Measurements from ENCODE around the gene GPATCH4.
"Not testable (repeated sequence)": the region's sequence is repeated elsewhere in the genome, so short reads cannot be mapped to it uniquely, and the experiment has no call there.

Gene GPATCH4

DNA sequence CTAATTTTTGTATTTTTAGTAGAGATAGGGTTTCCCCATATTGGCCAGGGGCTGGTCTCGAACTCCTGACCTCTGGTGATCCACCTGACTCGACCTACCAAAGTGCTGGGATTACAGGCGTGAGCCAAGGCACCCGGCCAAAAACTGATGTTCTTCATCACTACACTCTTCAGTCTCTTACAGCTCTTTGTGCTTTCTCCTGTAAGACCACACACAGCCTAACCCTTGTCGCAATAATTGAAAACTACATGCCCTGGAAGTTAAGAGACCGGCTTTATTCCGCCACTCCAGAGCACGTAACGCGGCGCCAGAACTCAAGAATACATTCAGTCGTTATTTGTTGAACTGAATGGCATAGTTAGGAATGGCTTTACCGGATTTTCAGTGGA, 552 bp downstream of the GPATCH4 start:
- H3K4me3 ChIP-seq (ENCODE audit: low read depth, low read length), result peak overlapping the region; percentile 79
- no peak for DNase-seq (ENCODE audit: low read depth)

DNA sequence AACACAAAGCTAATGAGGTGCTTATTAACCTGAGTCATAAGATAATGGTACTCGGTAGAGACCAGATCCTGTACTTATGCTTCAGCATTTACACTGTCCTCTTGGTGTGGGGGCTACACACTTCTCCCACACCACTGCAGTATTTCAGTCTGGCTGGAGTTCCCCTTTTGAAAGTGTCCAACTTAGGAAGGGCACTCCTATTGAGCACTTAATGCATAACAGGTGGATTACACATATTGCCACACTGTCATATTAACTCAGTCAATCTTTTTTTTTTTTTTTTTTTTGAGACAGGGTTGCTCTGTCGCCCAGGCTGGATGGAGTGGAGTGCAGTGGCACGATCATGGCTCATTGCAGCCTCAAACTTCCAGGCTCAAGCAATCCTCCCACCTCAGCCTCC, 1.5 kb downstream of the GPATCH4 start:
- DNase-seq (ENCODE audit: low read depth), result no peak
- H3K4me3 ChIP-seq (ENCODE audit: low read depth, low read length), result no peak overlapping the region

DNA sequence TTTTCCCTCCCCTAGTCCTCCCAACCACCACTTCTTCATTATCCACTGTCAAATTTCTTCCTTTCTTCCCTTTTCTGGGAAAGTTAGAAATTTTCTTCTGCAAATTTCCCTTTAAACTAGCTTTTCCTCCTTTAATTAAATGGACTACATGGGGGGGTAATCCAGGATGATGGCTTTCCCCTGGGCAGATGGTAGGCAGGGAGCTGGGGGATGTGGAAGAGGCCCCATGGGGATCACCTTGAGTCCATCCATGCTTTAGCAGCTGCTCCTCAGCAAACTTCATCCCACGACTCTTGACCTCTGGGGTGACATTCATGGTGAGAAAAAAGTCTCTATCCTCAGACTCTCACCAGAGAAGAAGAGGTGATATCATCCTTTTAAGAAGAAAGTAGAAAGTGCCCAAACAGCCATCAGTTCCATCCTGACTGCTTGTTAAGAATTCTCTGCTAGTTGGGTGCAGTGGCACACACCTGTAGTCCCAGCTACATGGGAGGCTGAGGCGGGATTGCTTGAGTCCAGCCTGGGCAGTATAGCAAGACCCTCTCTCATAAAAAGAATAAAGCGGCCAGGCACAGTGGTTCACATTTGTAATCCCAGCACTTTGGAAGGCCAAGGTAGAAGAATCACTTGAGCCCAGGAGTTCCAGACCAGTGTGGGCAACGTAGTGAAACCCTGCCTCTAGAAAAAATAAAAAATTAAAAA, 2.4 kb downstream of the GPATCH4 start:
- no peak for DNase-seq (ENCODE audit: low read depth)
- H3K4me3 ChIP-seq (ENCODE audit: low read depth, low read length), result no peak overlapping the region

DNA sequence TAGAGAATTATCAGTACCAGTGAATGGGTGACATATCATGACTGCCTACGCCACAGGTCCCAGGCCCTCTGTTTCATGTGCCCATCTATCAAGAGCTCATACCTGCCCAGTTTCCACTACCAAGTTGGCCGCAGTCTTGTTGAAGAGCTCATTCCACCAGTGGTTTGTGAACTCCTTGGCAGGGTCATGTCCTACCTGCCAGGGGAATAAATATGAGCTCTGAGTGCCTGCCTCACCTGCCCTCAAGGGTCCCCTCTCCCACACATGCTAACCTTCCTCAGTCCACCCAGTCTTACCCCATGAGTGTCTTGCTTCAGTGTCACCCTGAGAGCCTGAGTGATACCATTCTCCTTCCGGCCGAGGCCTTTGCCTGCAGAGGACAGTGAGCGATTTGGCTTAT, 3.2 kb downstream of the GPATCH4 start:
- no peak for DNase-seq (ENCODE audit: low read depth)
- no peak overlapping the region for H3K4me3 ChIP-seq (ENCODE audit: low read depth, low read length)

DNA sequence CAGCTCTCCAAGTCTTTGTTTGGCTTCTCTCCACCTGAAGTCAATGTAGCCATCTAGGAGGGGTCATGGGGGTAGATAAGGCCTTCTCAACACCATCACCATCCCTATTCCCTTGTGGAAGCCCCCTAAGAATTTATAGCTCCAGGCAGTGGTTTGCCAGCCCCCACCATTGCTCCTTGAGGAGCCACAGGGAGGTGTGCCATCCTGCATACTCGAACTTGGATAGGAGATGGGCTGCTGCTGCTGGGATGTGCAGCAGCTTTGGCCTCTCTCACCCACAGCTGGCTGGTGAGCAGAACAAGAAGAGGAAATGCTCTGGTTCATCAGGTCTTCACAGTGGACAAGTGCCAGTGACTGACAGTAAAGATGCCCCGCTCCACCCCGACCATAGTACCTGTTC, 4.9 kb downstream of the GPATCH4 start:
- no peak overlapping the region for H3K4me3 ChIP-seq (ENCODE audit: low read depth, low read length)
- DNase-seq (ENCODE audit: low read depth), result no peak

DNA sequence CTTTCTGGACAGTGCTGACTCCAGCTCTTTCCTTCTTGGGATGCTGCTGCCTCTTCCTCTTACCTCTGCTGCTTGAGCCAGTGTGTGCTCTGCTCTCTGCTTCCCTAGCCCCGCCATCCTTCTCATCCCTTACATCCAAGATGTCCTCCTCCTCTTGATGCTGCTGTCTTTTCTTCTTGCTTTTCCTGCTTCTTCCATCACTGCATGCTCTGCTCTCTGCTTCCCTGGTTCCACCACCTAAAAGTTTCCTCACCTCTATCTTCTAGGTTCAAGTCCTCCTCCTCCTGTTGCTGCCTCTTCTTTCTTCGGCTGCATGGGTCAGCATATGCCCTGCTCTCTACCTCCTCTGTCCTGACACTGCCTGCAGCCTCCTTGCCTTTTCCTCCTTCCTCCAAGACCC, 6.3 kb downstream of the GPATCH4 start:
- DNase-seq (ENCODE audit: low read depth), result no peak
- no peak overlapping the region for H3K4me3 ChIP-seq (ENCODE audit: low read depth, low read length)

DNA sequence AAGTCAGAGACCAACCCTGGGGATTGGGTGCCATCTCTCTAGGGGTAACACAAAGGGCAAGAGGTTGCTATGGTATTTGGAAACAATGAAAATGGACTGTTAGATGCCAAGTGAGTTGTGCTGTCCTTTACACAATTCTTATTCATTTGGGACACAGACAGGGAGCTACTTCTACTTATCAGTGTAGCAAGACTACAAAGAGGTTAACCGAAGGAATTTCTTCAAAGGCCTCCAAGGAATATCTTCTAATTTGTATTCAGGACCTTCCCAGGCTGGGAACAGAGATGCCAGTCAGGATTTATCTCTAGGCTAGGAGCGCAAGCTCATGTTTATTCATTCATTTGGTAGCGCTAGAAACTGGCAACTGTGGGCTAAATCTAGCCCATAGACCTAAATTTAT, 7.1 kb downstream of the GPATCH4 start:
- H3K4me3 ChIP-seq (ENCODE audit: low read depth, low read length), result no peak overlapping the region
- no peak for DNase-seq (ENCODE audit: low read depth)

DNA sequence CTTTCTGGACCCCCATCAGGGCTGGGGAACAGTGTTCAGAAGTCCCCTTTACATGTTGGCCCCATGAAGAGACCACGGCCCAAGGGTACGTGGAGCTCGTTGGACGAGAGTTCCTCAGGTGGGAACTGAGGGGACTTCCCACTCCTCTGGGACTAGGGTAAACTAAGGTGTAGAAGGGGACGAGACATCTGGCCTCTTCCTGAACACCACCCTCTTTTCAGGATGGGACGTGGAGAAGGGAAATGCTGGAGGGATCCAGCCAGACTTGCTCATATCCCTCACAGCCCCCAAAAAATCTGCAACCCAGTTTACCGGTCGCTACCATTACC, 7.7 kb downstream of the GPATCH4 start:
- DNase-seq (ENCODE audit: low read depth), result no peak
- no peak overlapping the region for H3K4me3 ChIP-seq (ENCODE audit: low read depth, low read length)

DNA sequence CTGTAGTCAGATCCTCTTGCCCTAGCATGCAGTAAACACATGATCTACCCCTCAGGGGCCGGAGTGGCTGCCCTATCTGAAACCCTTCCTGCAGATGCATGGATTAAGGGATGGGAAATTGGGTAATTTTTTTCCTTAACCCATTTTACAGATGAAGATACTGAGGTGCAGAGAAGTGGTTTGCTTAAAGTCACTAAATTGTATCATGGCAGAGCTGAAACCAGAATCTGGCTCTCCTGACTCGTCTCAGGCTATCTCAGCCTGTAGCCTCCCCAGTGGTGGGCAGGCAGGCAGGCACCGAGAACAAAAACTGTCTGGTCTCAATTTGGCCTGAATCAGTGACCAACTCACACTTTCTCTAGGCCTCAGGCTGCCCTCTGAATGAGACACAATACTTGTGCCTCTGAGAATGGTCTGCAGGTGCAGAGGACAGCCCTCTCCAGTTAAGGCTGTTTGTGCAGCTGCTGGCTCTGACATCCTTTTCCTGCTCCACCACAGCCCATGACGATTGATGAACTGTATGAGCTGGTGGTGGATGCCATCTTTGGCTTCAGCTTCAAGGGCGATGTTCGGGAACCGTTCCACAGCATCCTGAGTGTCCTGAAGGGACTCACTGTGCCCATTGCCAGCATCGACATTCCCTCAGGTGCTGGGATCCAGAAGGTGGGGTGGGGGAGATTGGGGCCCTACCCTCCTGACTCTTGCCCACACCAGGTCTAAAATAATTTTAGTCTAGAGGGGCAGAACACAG, 8.2 kb downstream of the GPATCH4 start:
- H3K4me3 ChIP-seq (ENCODE audit: low read depth, low read length), result no peak overlapping the region
- DNase-seq (ENCODE audit: low read depth), result no peak

DNA sequence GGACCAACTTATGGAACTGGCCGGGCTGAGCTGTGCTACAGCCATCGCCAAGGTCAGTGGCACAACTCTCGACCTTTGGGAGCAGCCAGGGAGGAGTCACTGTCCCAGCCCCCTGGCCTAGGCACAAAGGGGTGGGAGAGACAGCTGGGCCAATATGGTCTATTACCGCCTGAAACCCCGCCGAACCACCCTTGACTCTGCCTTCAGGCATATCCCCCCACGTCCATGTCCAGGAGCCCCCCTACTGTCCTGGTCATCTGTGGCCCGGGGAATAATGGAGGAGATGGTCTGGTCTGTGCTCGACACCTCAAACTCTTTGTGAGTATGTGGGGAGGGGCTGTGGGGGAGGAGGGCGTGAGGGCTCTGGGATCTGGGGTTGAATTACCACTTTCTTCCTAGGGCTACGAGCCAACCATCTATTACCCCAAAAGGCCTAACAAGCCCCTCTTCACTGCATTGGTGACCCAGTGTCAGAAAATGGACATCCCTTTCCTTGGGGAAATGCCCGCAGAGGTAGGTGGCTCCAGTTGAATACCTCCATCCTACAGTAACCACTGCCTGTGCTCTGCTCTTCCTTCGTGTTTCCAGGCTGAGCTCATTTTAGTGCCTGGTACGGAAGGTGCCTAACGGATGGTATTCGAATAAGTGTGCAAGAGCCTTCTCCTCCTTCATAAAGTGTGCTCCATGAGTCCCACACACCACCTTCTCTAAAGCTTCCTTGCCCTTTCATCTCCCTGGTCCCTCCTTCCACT, 8.9 kb downstream of the GPATCH4 start:
- no peak for DNase-seq (ENCODE audit: low read depth)
- H3K4me3 ChIP-seq (ENCODE audit: low read depth, low read length), result peak overlapping the region; percentile 69

DNA sequence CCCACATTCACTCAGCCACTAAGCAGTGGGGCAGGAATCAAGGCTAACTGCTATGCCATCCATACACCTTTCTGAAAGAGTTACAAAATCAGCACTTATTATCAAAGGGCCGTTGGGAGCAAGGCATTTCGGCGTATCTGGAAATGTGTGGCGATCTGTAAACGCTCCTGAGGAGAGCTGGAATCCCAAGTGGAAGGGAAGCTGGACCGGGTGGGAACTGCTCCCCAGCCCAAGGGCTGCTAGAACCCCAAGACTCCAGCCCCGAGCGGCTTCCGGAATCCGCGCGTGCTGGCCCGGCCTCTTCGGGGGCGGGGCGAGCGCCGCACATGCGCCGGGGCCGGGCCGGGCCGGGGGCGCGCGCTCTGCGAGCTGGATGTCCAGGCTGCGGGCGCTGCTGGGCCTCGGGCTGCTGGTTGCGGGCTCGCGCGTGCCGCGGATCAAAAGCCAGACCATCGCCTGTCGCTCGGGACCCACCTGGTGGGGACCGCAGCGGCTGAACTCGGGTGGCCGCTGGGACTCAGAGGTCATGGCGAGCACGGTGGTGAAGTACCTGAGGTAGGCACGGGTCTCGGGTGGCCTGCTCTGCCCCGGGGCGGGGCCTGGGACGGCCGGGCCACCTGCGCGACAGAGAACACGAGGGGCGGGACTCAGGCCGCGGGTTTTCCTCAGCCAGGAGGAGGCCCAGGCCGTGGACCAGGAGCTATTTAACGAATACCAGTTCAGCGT, 9.7 kb downstream of the GPATCH4 start, which contains the start of gene NAXE:
Gene NAXE (plus strand): TSS at position 345 of the 726 bp plus-strand sequence. CDS start 29 bp downstream, at position 374.
- no peak for DNase-seq (ENCODE audit: low read depth)
- H3K4me3 ChIP-seq (ENCODE audit: low read depth, low read length), result peak within 1 kb of the TSS; percentile 69

DNA sequence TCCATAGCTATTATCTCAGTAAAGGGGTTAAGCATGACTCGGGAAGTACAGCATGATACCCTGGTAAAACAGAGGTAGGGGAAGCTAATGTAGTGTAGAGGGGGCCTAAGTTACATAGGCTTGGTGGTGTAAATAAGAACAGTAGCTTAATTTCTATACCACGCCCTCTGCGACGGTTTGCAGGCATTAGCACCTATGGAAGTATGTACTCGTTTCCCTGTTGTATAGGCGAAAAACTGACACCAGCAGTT, 10.2 kb downstream of the GPATCH4 start:
- H3K4me3 ChIP-seq (ENCODE audit: low read depth, low read length), result peak overlapping the region; percentile 69
- no peak for DNase-seq (ENCODE audit: low read depth)

DNA sequence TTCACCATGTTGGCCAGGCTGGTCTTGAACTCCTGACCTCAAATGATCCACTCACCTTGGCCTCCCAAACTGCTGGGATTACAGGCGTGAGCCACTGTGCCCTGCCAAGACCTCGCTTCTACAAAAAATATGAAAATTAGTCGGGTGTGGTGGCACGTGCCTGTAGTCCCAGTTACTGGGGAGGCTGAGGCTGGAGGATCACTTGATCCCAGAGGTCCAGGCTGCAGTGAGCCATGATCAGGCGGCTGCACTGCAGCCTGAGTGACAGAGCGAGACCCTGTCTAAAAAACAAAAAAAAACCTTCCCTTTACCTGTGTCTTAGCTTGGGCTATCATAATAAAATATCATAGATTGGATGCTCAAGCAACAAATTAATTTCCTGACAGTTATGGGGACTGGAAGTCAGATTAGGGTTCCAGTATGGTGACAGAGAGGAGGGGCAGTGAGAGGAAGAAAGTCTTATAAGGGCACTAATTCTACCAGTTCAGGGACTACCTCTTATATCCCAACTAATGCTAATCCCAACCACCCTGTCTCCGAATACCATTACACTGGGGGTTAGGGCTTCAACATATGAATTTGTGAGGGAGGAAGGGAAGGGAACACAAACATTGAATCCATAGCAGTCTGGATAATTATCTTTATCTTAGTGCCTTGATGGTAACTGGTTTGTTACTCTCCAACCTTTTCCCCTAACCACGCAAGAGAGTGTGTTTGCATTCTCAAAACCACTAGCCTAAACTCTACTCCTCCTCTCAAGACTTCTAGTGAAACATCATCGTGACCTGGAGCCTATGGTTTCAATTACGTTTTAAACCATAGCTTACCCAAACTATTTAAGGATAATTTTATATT, 10.7 kb downstream of the GPATCH4 start:
- peak overlapping the region; percentile 69 for H3K4me3 ChIP-seq (ENCODE audit: low read depth, low read length)
- DNase-seq (ENCODE audit: low read depth), result no peak

DNA sequence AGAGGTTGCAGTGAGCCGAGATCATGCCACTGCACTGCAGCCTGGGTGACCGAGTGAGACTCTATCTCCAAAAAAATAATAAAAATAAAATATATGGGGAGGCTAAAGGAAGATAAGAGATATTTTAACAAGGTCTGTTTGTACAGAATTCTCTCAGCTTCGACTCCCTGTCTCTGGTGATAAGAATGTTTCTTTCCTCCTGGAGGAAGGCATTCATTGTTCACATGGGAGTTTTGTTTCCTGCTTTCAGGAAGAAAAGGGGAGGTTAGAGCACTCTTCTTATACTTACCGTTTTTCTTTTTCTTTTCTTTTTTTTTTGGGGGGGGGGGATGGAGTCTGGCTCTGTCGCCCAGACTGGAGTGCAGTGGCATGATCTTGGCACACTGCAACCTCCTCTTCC, 11.7 kb downstream of the GPATCH4 start:
- H3K4me3 ChIP-seq (ENCODE audit: low read depth, low read length), result no peak overlapping the region
- no peak for DNase-seq (ENCODE audit: low read depth)

DNA sequence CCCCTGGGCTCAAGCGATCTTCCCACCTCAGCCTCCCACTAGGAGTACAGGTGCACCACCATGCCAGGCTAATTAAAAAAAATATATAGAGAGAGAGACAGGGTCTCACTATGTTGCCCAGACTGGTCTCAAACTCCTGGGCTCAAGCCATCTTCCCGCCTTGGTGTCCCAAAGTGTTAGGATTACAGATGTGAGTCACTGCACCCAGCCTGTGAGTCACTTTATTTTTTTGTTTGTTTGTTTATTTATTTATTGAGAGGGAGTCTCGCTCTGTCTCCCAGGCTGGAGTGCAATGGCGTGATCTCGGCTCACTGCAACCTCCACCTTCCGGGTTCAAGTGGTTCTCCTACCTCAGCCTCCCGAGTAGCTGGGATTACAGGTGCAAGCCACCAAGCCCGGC, 13.4 kb downstream of the GPATCH4 start:
- not testable (repeated sequence) for DNase-seq (ENCODE audit: low read depth); H3K4me3 ChIP-seq (ENCODE audit: low read depth, low read length)

DNA sequence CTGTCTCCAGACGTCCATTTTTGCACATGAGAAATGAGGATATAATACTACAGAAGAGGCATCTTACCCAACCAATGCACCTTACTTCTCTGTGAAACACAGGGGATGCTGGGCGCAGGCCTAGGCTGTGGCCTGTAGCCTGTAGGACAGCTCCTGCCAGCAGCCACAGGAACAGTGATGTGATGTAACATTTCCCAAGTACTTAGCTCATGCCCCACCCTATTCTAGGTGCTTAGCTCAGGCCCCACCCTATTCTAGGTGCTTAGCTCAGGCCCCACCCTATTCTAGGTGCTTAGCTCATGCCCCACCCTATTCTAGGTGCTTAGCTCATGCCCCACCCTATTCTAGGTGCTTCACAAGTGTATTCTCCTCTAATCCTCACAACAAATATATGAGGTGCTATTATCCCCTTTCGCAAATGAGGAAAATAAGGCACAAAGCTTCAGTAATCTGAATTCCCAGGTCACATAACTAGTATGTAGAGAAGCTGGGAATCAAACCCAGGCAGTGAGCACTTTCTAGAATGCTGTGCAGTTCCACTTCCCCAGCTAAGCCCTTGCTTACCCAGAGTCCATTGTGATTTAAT, 14.3 kb downstream of the GPATCH4 start:
- DNase-seq (ENCODE audit: low read depth), result no peak
- H3K4me3 ChIP-seq (ENCODE audit: low read depth, low read length), result no peak overlapping the region

DNA sequence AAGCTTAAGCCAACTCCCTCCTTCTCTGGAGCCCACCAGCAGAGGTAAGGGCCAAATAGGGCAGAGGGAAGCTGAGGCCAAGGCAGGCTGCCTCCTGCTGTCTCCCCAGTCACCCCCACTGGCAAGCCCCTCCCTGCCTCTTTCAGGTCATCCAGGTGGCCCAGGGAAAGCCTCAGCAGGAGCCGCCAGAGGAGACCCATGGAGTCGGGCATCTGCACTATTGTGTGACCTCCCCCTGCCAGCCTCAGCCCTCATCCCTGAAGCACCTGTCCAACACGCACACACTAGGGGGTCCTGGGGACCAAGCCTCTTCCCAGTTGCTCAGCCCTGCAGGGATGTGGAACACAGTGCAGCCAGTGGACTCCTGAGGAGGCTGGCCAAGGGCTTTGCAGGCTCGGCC, 15.0 kb downstream of the GPATCH4 start:
- H3K4me3 ChIP-seq (ENCODE audit: low read depth, low read length), result no peak overlapping the region

DNA sequence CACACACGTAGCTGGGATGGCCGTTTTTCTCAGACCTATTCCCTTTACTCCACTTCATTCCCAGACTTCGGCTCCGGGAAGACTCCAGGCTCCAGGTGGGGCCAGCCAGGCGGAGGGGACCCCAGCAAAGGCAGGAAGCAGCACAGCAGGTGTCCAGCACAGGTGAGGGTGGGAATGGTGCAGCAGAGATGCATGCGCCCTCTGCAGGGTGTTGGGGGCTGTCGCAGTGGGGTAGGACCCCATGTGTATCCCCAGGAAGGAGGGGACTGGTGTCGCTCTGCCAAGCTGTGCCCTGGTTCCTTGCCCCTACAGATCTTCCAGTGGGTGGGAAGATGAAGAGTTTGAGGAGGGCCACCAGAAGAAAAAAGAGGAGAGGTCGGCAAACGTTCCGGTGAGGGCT, 16.5 kb downstream of the GPATCH4 start:
- no peak overlapping the region for H3K4me3 ChIP-seq (ENCODE audit: low read depth, low read length)
- no peak for DNase-seq (ENCODE audit: low read depth)

More for the DNA sequence above, 15.0 kb downstream of the GPATCH4 start:
- no peak for DNase-seq (ENCODE audit: low read depth)

All from skeletal muscle cell (primary cell).